K562 (cell line): Measurements from ENCODE around the gene STPG4. TPM values are rescaled to one million over a fixed set of nuclear protein-coding genes. Genes with fewer than 3 reads are reported as not detected.
A peak's percentile ranks its signal among the peaks of the same experiment; 100 is the strongest.

ENCODE experiments used
- ATAC-seq: fragments of 200-7000 bp; cut with Tn5 transposase; 3 replicates; pipeline ENCODE4 v1.9.1; 2020; ENCODE audit warnings: moderate library complexity
- BruUV-seq: library from RNA; stranded (reverse); fragments of 400-500 nt; replicated peaks from 2 replicates; lab custom pipeline; 2021; lab: Mats Ljungman, UMichigan
- CTCF ChIA-PET: fragments of 300-600 bp; formaldehyde crosslinking; extraction: SDS; loops from one replicate; lab custom pipeline; 2021; ENCODE audit warnings: low intra/inter-chr PET ratio; lab: Yijun Ruan, JAX
- POLR2A ChIA-PET: fragments of 300-600, 350-650 bp; sonication (Branson Sonifier 250); formaldehyde crosslinking; extraction: SDS; loops from one replicate; lab custom pipeline; 2021; ENCODE audit warnings: antibody characterized with exemption, inconsistent platforms; lab: Yijun Ruan, JAX
- DNase-seq, 4 experiments: peaks; one replicate each; pipeline versions ENCODE4 v3.0.0 to v3.0.0-alpha.2; 2011 to 2018; ENCODE audit warnings: low spot score in 3 of 4, mixed read lengths in 3 of 4; ENCODE audit errors: extremely low read depth in 1 of 4
- FAIRE-seq: peaks from 2 replicates; lab custom pipeline; 2011; peaks lifted over from hg19 to GRCh38; lab: Jason Lieb, UNC
- H2AFZ ChIP-seq: 2 replicates; pipeline ENCODE4 v1.6.0; 2011; ENCODE audit warnings: low read depth, low read length, control low read depth, inconsistent platforms
- H3K27ac ChIP-seq: fragments of 200-600 bp; 3 replicates; pipeline ENCODE4 v1.8.0; 2011; ENCODE audit warnings: low read depth, mild to moderate bottlenecking, control low read depth, inconsistent platforms, low read length, moderate library complexity, mixed read lengths; ENCODE audit errors: extremely low read depth
- H3K27me3 ChIP-seq, 2 experiments: fragments of 300-600 bp in 1 of 2; 2 replicates in 1 of 2; 3 replicates in 1 of 2; pipeline versions ENCODE4 v1.6.0 to v1.8.0; 2011; ENCODE audit warnings: inconsistent platforms in 2 of 2, low read length in 2 of 2, mild to moderate bottlenecking in 1 of 2, mixed read lengths in 1 of 2, moderate library complexity in 1 of 2; ENCODE audit not compliant: control insufficient read depth in 2 of 2, insufficient read depth in 2 of 2
- H3K36me3 ChIP-seq: fragments of 300-600 bp; 3 replicates; pipeline ENCODE4 v1.8.0; 2011; ENCODE audit warnings: mild to moderate bottlenecking, low read length, inconsistent platforms; ENCODE audit not compliant: control insufficient read depth, insufficient read depth
- H3K4me1 ChIP-seq, 2 experiments: fragments of 200-600 bp in 1 of 2; replicated peaks in 1 of 2; 2 replicates in 1 of 2; 3 replicates in 1 of 2; pipeline versions ENCODE4 v1.5.1 to v1.8.0; 2011; ENCODE audit warnings: inconsistent platforms in 2 of 2, low read length in 2 of 2, mild to moderate bottlenecking in 1 of 2, mixed read lengths in 1 of 2, moderate library complexity in 1 of 2; ENCODE audit not compliant: control insufficient read depth in 2 of 2, insufficient read depth in 2 of 2
- H3K4me2 ChIP-seq: 2 replicates; pipeline ENCODE4 v1.6.1; 2011; ENCODE audit warnings: low read length, control low read depth, inconsistent platforms, mixed read lengths; ENCODE audit not compliant: insufficient read depth
- H3K4me3 ChIP-seq: fragments of 200-600 bp; sonication (generic), shearing (Covaris generic); 2 replicates; pipeline ENCODE4 v1.5.1; 2016; ENCODE audit warnings: control low read depth, inconsistent platforms
- H3K79me2 ChIP-seq: fragments of 200-600 bp; 3 replicates; pipeline ENCODE4 v1.8.0; 2011; ENCODE audit warnings: low read length, inconsistent platforms; ENCODE audit not compliant: control insufficient read depth, insufficient read depth
- H3K9ac ChIP-seq, 2 experiments: 2 replicates each; pipeline versions ENCODE4 v1.6.0 to v1.6.1; 2011; ENCODE audit warnings: low read depth in 2 of 2, low read length in 2 of 2, control low read depth in 1 of 2, inconsistent platforms in 1 of 2, mild to moderate bottlenecking in 1 of 2, mixed read lengths in 1 of 2; ENCODE audit not compliant: insufficient read depth in 1 of 2
- H3K9me1 ChIP-seq: one replicate; pipeline ENCODE4 v1.6.0; 2011; ENCODE audit warnings: inconsistent platforms, mild to moderate bottlenecking, low read length, moderate library complexity; ENCODE audit not compliant: control insufficient read depth, insufficient read depth
- H3K9me3 ChIP-seq: replicated peaks from 2 replicates; pipeline ENCODE4 v1.5.1; 2011; ENCODE audit warnings: low read depth, low read length, inconsistent platforms; ENCODE audit not compliant: control insufficient read depth, insufficient read depth
- H4K20me1 ChIP-seq: replicated peaks from 2 replicates; pipeline ENCODE4 v1.6.1; 2011; ENCODE audit warnings: low read length, inconsistent platforms, mixed read lengths; ENCODE audit not compliant: control insufficient read depth, insufficient read depth
- ARID2 ChIP-seq: fragments of 450-650 bp; IDR thresholded peaks from 2 replicates; pipeline ENCODE4 v1.6.1; 2017; ENCODE audit warnings: antibody characterized with exemption, mild to moderate bottlenecking
- BACH1 ChIP-seq: fragments of 200-800 bp; sonication (Bioruptor generic); IDR thresholded peaks from 2 replicates; pipeline ENCODE4 v1.6.1; 2016; ENCODE audit warnings: missing genetic modification characterization, missing compliant biosample characterization
- CTCFL ChIP-seq: IDR thresholded peaks from 2 replicates; pipeline ENCODE4 v1.6.1; 2011; ENCODE audit warnings: borderline replicate concordance, low read depth, mild to moderate bottlenecking, moderate library complexity, low read length; ENCODE audit not compliant: insufficient read depth, poor library complexity, severe bottlenecking
- DPF2 ChIP-seq: fragments of 450-650 bp; IDR thresholded peaks from 2 replicates; pipeline ENCODE4 v1.6.1; 2016
- EHMT2 ChIP-seq: fragments of 450-650 bp; IDR thresholded peaks from 2 replicates; pipeline ENCODE4 v1.6.1; 2018; ENCODE audit warnings: antibody characterized with exemption
- ETV6 ChIP-seq, 3 experiments: fragments of 150-350 bp in 1 of 3; sonication (generic) in 1 of 3; formaldehyde crosslinking in 1 of 3; IDR thresholded peaks; 2 replicates each; pipeline versions ENCODE4 v1.6.1 to v1.8.0; 2014 to 2022; ENCODE audit warnings: borderline replicate concordance in 2 of 3, low read depth in 2 of 3, antibody characterized with exemption in 1 of 3, low read length in 1 of 3, mild to moderate bottlenecking in 1 of 3, missing genetic modification reagents in 1 of 3
- HCFC1 ChIP-seq: IDR thresholded peaks from 2 replicates; pipeline ENCODE4 v1.6.1; 2012; ENCODE audit warnings: low read depth, low read length, improper control_type of control experiment
- HIVEP1 ChIP-seq: fragments of 250-450 bp; sonication (Bioruptor Pico); IDR thresholded peaks from 2 replicates; pipeline ENCODE4 v1.4.0; 2020; ENCODE audit warnings: mild to moderate bottlenecking
- ILK ChIP-seq: fragments of 450-650 bp; IDR thresholded peaks from 2 replicates; pipeline ENCODE4 v1.6.1; 2016; ENCODE audit warnings: missing genetic modification characterization, low read depth, mild to moderate bottlenecking, missing compliant biosample characterization, moderate library complexity, borderline replicate concordance
- JUN ChIP-seq, 2 experiments: sonication (generic) in 1 of 2; formaldehyde crosslinking in 1 of 2; IDR thresholded peaks; 2 replicates each; pipeline versions ENCODE4 v1.6.1 to v1.8.0; 2012 to 2022; ENCODE audit warnings: borderline replicate concordance in 2 of 2, mild to moderate bottlenecking in 2 of 2, improper control_type of control experiment in 1 of 2, low read depth in 1 of 2, low read length in 1 of 2, missing genetic modification reagents in 1 of 2
- KAT2B ChIP-seq: IDR thresholded peaks from one replicate; pipeline ENCODE4 v1.6.1; 2012; ENCODE audit warnings: low read depth, mild to moderate bottlenecking, control low read depth, inconsistent platforms, low read length, moderate library complexity
- KLF13 ChIP-seq: fragments of 450-650 bp; IDR thresholded peaks from 2 replicates; pipeline ENCODE4 v1.6.1; 2016; ENCODE audit warnings: missing genetic modification characterization, low read depth, mild to moderate bottlenecking, missing compliant biosample characterization, moderate library complexity, borderline replicate concordance
- NCOR1 ChIP-seq: fragments of 450-650 bp; IDR thresholded peaks from 2 replicates; pipeline ENCODE4 v1.6.1; 2016; ENCODE audit warnings: mild to moderate bottlenecking, moderate library complexity
- POLR2AphosphoS2 ChIP-seq: IDR thresholded peaks from 2 replicates; pipeline ENCODE4 v1.6.1; 2012; ENCODE audit warnings: low read length, improper control_type of control experiment
- POLR2H ChIP-seq: IDR thresholded peaks from 2 replicates; pipeline ENCODE4 v1.6.1; 2016; ENCODE audit warnings: missing genetic modification characterization, low read depth, mild to moderate bottlenecking, control low read depth, missing compliant biosample characterization, moderate library complexity
- SAFB ChIP-seq: fragments of 200-400 bp; formaldehyde crosslinking; IDR thresholded peaks from 2 replicates; pipeline ENCODE4 v1.6.1; 2017; ENCODE audit warnings: low read depth, low read length, borderline replicate concordance
- SUPT5H ChIP-seq: fragments of 450-650 bp; IDR thresholded peaks from 2 replicates; pipeline ENCODE4 v1.6.1; 2016
- TCF15 ChIP-seq: fragments of 250-450 bp; sonication (Bioruptor Pico); IDR thresholded peaks from 2 replicates; pipeline ENCODE4 v1.8.0; 2022; ENCODE audit warnings: moderate library complexity, mild to moderate bottlenecking, inconsistent platforms
- ZFP30 ChIP-seq: fragments of 250-450 bp; sonication (Bioruptor Pico); IDR thresholded peaks from 2 replicates; pipeline ENCODE4 v1.8.0; 2022; ENCODE audit warnings: moderate library complexity, mild to moderate bottlenecking, inconsistent platforms, borderline replicate concordance
- ZNF217 ChIP-seq: sonication (generic); formaldehyde crosslinking; IDR thresholded peaks from 2 replicates; pipeline ENCODE4 v1.8.0; 2022; ENCODE audit warnings: mild to moderate bottlenecking, missing genetic modification reagents
- ZNF23 ChIP-seq: fragments of 250-450 bp; sonication (Bioruptor Pico); IDR thresholded peaks from 2 replicates; pipeline ENCODE4 v1.4.0; 2020; ENCODE audit warnings: mild to moderate bottlenecking
- ZNF324 ChIP-seq: fragments of 250-450 bp; sonication (Bioruptor Pico); IDR thresholded peaks from 2 replicates; pipeline ENCODE4 v1.4.0; 2020; ENCODE audit warnings: mild to moderate bottlenecking
- ZNF75A ChIP-seq: fragments of 450-650 bp; formaldehyde crosslinking; IDR thresholded peaks from 2 replicates; pipeline ENCODE4 v1.4.0; 2020; ENCODE audit warnings: mild to moderate bottlenecking
- WGBS: fragments of 100-300 bp; shearing (Covaris generic); methylation state at CpG from one replicate; pipeline ENCODE4 v1.1.6; 2016; ENCODE audit warnings: low coverage, mixed read lengths; ENCODE audit not compliant: insufficient coverage; ENCODE audit errors: missing lambda C conversion rate; 5-methylcytosine and 5-hydroxymethylcytosine counted together
- in situ Hi-C: fragments of 300-500 bp; cut with MboI; formaldehyde crosslinking; loops from 4 replicates; pipeline ENCODE4 v1.15.0; 2018; ENCODE audit warnings: inconsistent platforms, mixed read lengths
- intact Hi-C: fragments of 100-400 bp; cut with micrococcal nuclease; formaldehyde crosslinking; loops from 2 replicates; pipeline ENCODE4 v1.14.2; 2022
- polyA plus RNA-seq, 8 experiments: library from polyadenylated mRNA; depleted of rRNA in 4 of 8; stranded (reverse) in 5 of 8; unstranded in 3 of 8; fragments of >200 nt; fragmentation: Nextera tagmentation in 2 of 8; fragmentation: Illumina TruSeq in 1 of 8; extraction: Ambion mirVana in 2 of 8; extraction: Trizol in 1 of 8; gene quantifications; 2 replicates each; pipeline versions ENCODE4 v1.2.1 to v1.2.3, GENCODE V29; 2011 to 2014; ENCODE audit warnings: inconsistent platforms in 1 of 8, missing spikeins in 1 of 8
- total RNA-seq, 7 experiments: library from RNA; depleted of rRNA in 6 of 7; stranded (reverse); fragments of >200 nt in 6 of 7; fragmentation: Illumina TruSeq in 2 of 7; extraction: Trizol in 2 of 7; gene quantifications; 2 replicates each; pipeline versions ENCODE4 v1.2.1 to v1.2.3, GENCODE V29; 2011 to 2021; ENCODE audit warnings: low replicate concordance in 1 of 7

STPG4 gene
- total and polyA plus RNA-seq, 9 of the 15 experiments (the other 6 are each of a cell fraction or from before 2014, with no cell fraction given) = 0.10 to 0.68 (median 0.22) TPM; not detected in 6

GRCh38 chr2:47158576-47158975 is 3.5 kb upstream of the STPG4 start:
- in situ Hi-C loops = no loop called here
- Histone ChIP-seq H3K36me3 (peaks cover 43% of the 10 kb centered on the region), H3K79me2 (peaks cover 8% of the 10 kb centered on the region; the same call in 1 of the 3 replicates), H2AFZ (no peak overlapping the region), H3K4me1 (peaks cover 0 to 4% of the 10 kb centered on the region in 2 experiments; a peak in 1 of 5 replicates), H3K9me3 (no peaks in the 10 kb centered on the region), H3K4me2 (no peak overlapping the region), H3K9ac (no peak overlapping the region), H3K9me1 (no peaks in the 10 kb centered on the region), H4K20me1 (peaks cover 7% of the 10 kb centered on the region; the same call in 1 of the 2 replicates), H3K27ac (no peak overlapping the region), H3K4me3 (no peak overlapping the region), H3K27me3 (no peaks in the 10 kb centered on the region)
- POLR2A ChIA-PET = no interaction called here
- 74% methylated on average over 2 of the region's 2 CpGs for WGBS
- no peak for DNase-seq
- CTCF ChIA-PET = no interaction called here
- no TSS peak for BruUV-seq
- intact Hi-C loops = no loop called here
- ATAC-seq = peak; percentile 3; the same call in 1 of the 3 replicates
- FAIRE-seq = no peak
- TF ChIP-seq ILK (tag) (no peak), DPF2 (no peak), SUPT5H (peak; percentile 6; the same call in 1 of the 2 replicates), HCFC1 (no peak), POLR2AphosphoS2 (peak; percentile 56; the same call in 1 of the 2 replicates), EHMT2 (no peak), KLF13 (no peak), SAFB (no peak), ZFP30 (CRISPR knock-in tag) (no peak), ZNF23 (CRISPR knock-in tag) (no peak), HIVEP1 (CRISPR knock-in tag) (no peak), ZNF324 (no peak), ZNF217 (CRISPR knock-in tag) (no peak), POLR2H (tag) (0 out of 2 replicates have a peak, but pooled peaks have one; percentile 20), ETV6 (IDR thresholded peaks at IDR 0.05; ENCODE audit: borderline replicate concordance in 1 of 2, low read depth in 2 of 2, low read length in 1 of 2) (no peak), ETV6 (CRISPR knock-in tag; IDR thresholded peaks at IDR 0.05; ENCODE audit: borderline replicate concordance) (no peak), NCOR1 (no peak), KAT2B (no peak), ARID2 (no peak), CTCFL (no peak), BACH1 (tag) (no peak), TCF15 (CRISPR knock-in tag) (no peak), ZNF75A (CRISPR knock-in tag) (no peak), JUN (IDR thresholded peaks at IDR 0.05; ENCODE audit: borderline replicate concordance, low read depth, low read length) (no peak), JUN (CRISPR knock-in tag; IDR thresholded peaks at IDR 0.05; ENCODE audit: borderline replicate concordance) (no peak)
